MM.1S (cell line): Measurements from ENCODE around the gene MDM1.

Source experiments
- DNase-seq: peaks from one replicate; pipeline ENCODE4 v3.0.0-alpha.2; 2015
- H2AFZ ChIP-seq: fragments of 300-600 bp; sonication (generic); 2 replicates; pipeline ENCODE4 v1.6.0; 2016; ENCODE audit warnings: antibody characterized with exemption, low read length
- H3F3A ChIP-seq: fragments of 300-600 bp; sonication (generic); 2 replicates; pipeline ENCODE4 v1.6.1; 2016; ENCODE audit warnings: mild to moderate bottlenecking, antibody characterized with exemption, low read length, moderate library complexity, mixed read lengths; ENCODE audit not compliant: insufficient read depth
- H3K27ac ChIP-seq: fragments of 300-600 bp; sonication (generic); 2 replicates; pipeline ENCODE4 v1.5.1; 2016; ENCODE audit warnings: mild to moderate bottlenecking, low read length
- H3K27me3 ChIP-seq: fragments of 300-600 bp; sonication (generic); replicated peaks from 2 replicates; pipeline ENCODE4 v1.6.0; 2016; ENCODE audit warnings: low read length; ENCODE audit not compliant: insufficient read depth
- H3K36me3 ChIP-seq: fragments of 300-600 bp; sonication (generic); replicated peaks from 2 replicates; pipeline ENCODE4 v1.6.1; 2016; ENCODE audit warnings: mild to moderate bottlenecking, low read length, mixed read lengths; ENCODE audit not compliant: insufficient read depth
- H3K4me1 ChIP-seq: fragments of 300-600 bp; sonication (generic); 2 replicates; pipeline ENCODE4 v1.6.1; 2016; ENCODE audit warnings: low read length, mixed read lengths
- H3K4me2 ChIP-seq: fragments of 300-600 bp; sonication (generic); 2 replicates; pipeline ENCODE4 v1.6.0; 2016; ENCODE audit warnings: low read depth, low read length
- H3K4me3 ChIP-seq: fragments of 300-600 bp; sonication (generic); 2 replicates; pipeline ENCODE4 v1.5.1; 2016; ENCODE audit warnings: low read length, mixed read lengths
- H3K79me2 ChIP-seq: fragments of 300-600 bp; sonication (generic); 2 replicates; pipeline ENCODE4 v1.6.1; 2016; ENCODE audit warnings: mixed run types, low read length, mixed read lengths
- H3K9ac ChIP-seq: fragments of 300-600 bp; sonication (generic); 2 replicates; pipeline ENCODE4 v1.6.1; 2016; ENCODE audit warnings: low read length, mixed read lengths
- H3K9me2 ChIP-seq: fragments of 300-600 bp; sonication (generic); replicated peaks from 2 replicates; pipeline ENCODE4 v1.6.1; 2016; ENCODE audit warnings: mild to moderate bottlenecking, low read length, mixed read lengths; ENCODE audit not compliant: insufficient read depth
- H3K9me3 ChIP-seq: fragments of 300-600 bp; sonication (generic); replicated peaks from 2 replicates; pipeline ENCODE4 v1.6.1; 2016; ENCODE audit warnings: mild to moderate bottlenecking, low read length, mixed read lengths; ENCODE audit not compliant: insufficient read depth
- H4K20me1 ChIP-seq: fragments of 300-600 bp; sonication (generic); 2 replicates; pipeline ENCODE4 v1.6.1; 2016; ENCODE audit warnings: mild to moderate bottlenecking, low read length, moderate library complexity, mixed read lengths; ENCODE audit not compliant: insufficient read depth
- CTCF ChIP-seq: fragments of 300-600 bp; sonication (generic); IDR thresholded peaks from 2 replicates; pipeline ENCODE4 v1.5.1; 2016; ENCODE audit warnings: antibody characterized with exemption, low read length, mixed read lengths
- EZH2 ChIP-seq: fragments of 300-600 bp; sonication (generic); optimal IDR thresholded peaks from 2 replicates; pipeline ENCODE3; 2017; ENCODE audit warnings: low read depth, mild to moderate bottlenecking, antibody characterized with exemption, low read length, mixed read lengths
- EZH2phosphoT487 ChIP-seq: fragments of 300-600 bp; sonication (generic); IDR thresholded peaks from 2 replicates; pipeline ENCODE4 v1.6.1; 2018; ENCODE audit warnings: antibody characterized with exemption, low read length

Gene MDM1

DNA sequence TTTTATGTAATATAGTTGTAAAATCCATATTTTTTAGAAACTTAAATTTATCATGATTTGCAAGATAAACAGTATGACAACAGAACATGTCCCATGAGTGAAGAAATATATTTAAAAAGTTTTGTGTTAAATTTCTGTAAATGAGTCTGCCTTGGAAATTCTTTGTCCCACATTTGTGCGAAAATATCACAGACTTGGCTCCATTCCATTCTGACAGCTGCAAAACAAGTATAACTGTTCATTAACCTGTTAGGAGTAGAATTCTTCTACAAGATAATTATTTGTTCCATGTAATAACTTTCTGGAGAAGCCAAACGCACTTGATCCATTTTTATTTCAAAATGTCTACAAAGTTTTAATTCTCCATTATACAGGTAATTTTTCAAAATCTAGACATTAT is 37.9 kb downstream of the MDM1 start:
- TF ChIP-seq EZH2phosphoT487 = no peak
- no peak for TF ChIP-seq CTCF
- no peak for TF ChIP-seq EZH2
- peaks cover 7% of the 10 kb centered on the region; the same call in 1 of the 2 replicates for H3F3A ChIP-seq
- DNase-seq = no peak
- peaks cover 19% of the 10 kb centered on the region for H3K4me1 ChIP-seq
- H3K36me3 ChIP-seq = no peaks in the 10 kb centered on the region
- no peak overlapping the region for H3K27ac ChIP-seq
- H4K20me1 ChIP-seq = no peaks in the 10 kb centered on the region
- H2AFZ ChIP-seq = no peak overlapping the region
- no peak overlapping the region for H3K9ac ChIP-seq
- H3K9me2 ChIP-seq = no peaks in the 10 kb centered on the region
- H3K79me2 ChIP-seq = no peaks in the 10 kb centered on the region
- H3K27me3 ChIP-seq = no peaks in the 10 kb centered on the region
- H3K4me2 ChIP-seq = no peak overlapping the region
- H3K9me3 ChIP-seq = no peaks in the 10 kb centered on the region
- H3K4me3 ChIP-seq = no peak overlapping the region

DNA sequence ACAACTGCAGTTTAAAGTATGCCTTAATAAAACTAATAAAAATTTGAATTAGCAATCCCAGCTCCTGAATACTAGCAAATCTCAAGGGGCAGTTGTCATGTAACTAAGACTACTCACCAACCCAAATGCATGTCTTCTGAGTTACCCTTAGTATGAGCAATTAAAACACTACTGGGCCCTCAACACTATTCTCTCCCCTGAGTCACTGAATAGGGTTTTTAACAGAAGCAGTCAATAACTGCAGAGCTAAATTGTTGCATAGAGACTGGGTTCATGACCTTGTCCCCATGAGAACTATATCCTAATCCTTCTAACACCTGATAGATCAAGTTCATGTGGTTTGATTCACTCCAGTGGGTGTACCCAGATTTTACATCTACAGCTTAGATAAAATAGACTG is 38.8 kb downstream of the MDM1 start:
- H3K79me2 ChIP-seq = no peaks in the 10 kb centered on the region
- H3K4me3 ChIP-seq = no peak overlapping the region
- DNase-seq = no peak
- H4K20me1 ChIP-seq = no peaks in the 10 kb centered on the region
- no peak overlapping the region for H2AFZ ChIP-seq
- peaks cover 19% of the 10 kb centered on the region for H3K4me1 ChIP-seq
- H3F3A ChIP-seq = peaks cover 7% of the 10 kb centered on the region; the same call in 1 of the 2 replicates
- no peak overlapping the region for H3K4me2 ChIP-seq
- no peak overlapping the region for H3K9ac ChIP-seq
- H3K36me3 ChIP-seq = no peaks in the 10 kb centered on the region
- H3K9me3 ChIP-seq = no peaks in the 10 kb centered on the region
- H3K9me2 ChIP-seq = no peaks in the 10 kb centered on the region
- H3K27me3 ChIP-seq = no peaks in the 10 kb centered on the region
- TF ChIP-seq EZH2 (no peak), CTCF (no peak), EZH2phosphoT487 (no peak)
- H3K27ac ChIP-seq = no peak overlapping the region

GRCh38 chr12:68292151-68292943 is 39.8 kb downstream of the MDM1 start:
- Histone ChIP-seq H3K27me3 (no peaks in the 10 kb centered on the region), H3K27ac (no peak overlapping the region), H2AFZ (no peak overlapping the region), H3K9me2 (no peaks in the 10 kb centered on the region), H3K4me2 (no peak overlapping the region), H3K9ac (no peak overlapping the region), H3K79me2 (no peaks in the 10 kb centered on the region), H3K9me3 (no peaks in the 10 kb centered on the region), H3K4me3 (no peak overlapping the region), H3F3A (peaks cover 7% of the 10 kb centered on the region; the same call in 1 of the 2 replicates), H3K4me1 (peaks cover 19% of the 10 kb centered on the region), H3K36me3 (no peaks in the 10 kb centered on the region), H4K20me1 (no peaks in the 10 kb centered on the region)
- peak; percentile 36 for DNase-seq
- TF ChIP-seq CTCF (no peak), EZH2phosphoT487 (no peak), EZH2 (no peak)
